Transverse colon (tissue), 4 donors: Measurements from ENCODE around the gene SMG6. TPM values are rescaled to one million over a fixed set of nuclear protein-coding genes. Genes with fewer than 3 reads are reported as not detected.

Source experiments
- DNase-seq: peaks from one replicate; pipeline ENCODE4 v3.0.0-alpha.2; 2019
- H3K27ac ChIP-seq, 4 donors: fragments of 200-600 bp; sonication (generic); 2 replicates each; pipeline ENCODE4 v1.5.1; 2016 to 2018; ENCODE audit warnings: inconsistent platforms in 4 of 4
- H3K27me3 ChIP-seq: fragments of 200-600 bp; sonication (generic); 2 replicates; pipeline ENCODE4 v1.5.1; 2017; ENCODE audit warnings: inconsistent platforms
- H3K36me3 ChIP-seq, 4 donors: fragments of 200-600 bp; sonication (generic); 2 replicates each; pipeline ENCODE4 v1.5.1; 2017 to 2019; ENCODE audit warnings: inconsistent platforms in 4 of 4
- H3K4me1 ChIP-seq, 4 donors: fragments of 200-600 bp; sonication (generic); 2 replicates each; pipeline ENCODE4 v1.5.1; 2017 to 2020; ENCODE audit warnings: inconsistent platforms in 4 of 4
- H3K4me3 ChIP-seq, 4 donors: fragments of 200-600 bp; sonication (generic); 1 replicate in 1 of 4; 2 replicates in 3 of 4; pipeline versions ENCODE4 v1.5.1 to v1.6.1; 2017 to 2019; ENCODE audit warnings: inconsistent platforms in 4 of 4
- H3K9me3 ChIP-seq, 2 donors: fragments of 200-600 bp; sonication (generic); 2 replicates each; pipeline ENCODE4 v1.5.1; 2017 to 2019; ENCODE audit warnings: inconsistent platforms in 2 of 2
- CTCF ChIP-seq, 5 experiments: fragments of 200-600 bp in 3 of 5; fragments of 450-650 bp in 2 of 5; sonication (generic) in 3 of 5; IDR thresholded peaks; 1 replicate in 2 of 5; 2 replicates in 3 of 5; pipeline ENCODE4 v1.5.1; 2016 to 2017; ENCODE audit warnings: antibody characterized with exemption in 5 of 5, inconsistent platforms in 3 of 5, mild to moderate bottlenecking in 2 of 5, moderate library complexity in 1 of 5
- EP300 ChIP-seq: sonication (generic); formaldehyde crosslinking; IDR thresholded peaks from one replicate; pipeline ENCODE4 v1.6.1; 2017; ENCODE audit warnings: antibody characterized with exemption, low read depth
- POLR2A ChIP-seq: fragments of 450-650 bp; IDR thresholded peaks from one replicate; pipeline ENCODE4 v1.6.1; 2016; ENCODE audit warnings: antibody characterized with exemption, mild to moderate bottlenecking, moderate library complexity
- POLR2AphosphoS5 ChIP-seq, 3 donors: sonication (generic); formaldehyde crosslinking; IDR thresholded peaks; one replicate each; pipeline ENCODE4 v1.6.1; 2016; ENCODE audit warnings: antibody characterized with exemption in 3 of 3
- WGBS, 2 donors: methylation state at CpG; one replicate each; pipeline ENCODE4 v1.1.5; 2018; ENCODE audit warnings: low coverage in 1 of 2; 5-methylcytosine and 5-hydroxymethylcytosine counted together
- in situ Hi-C, 4 donors: fragments of 200-750 bp; cut with MboI; loops; one replicate each; pipeline versions ENCODE4 v1.15.0 to v1.15.1; 2017; ENCODE audit warnings: low sequenced_read_pairs in 3 of 4, low pct_ligation_motif_present in 1 of 4, low pct_unique_long_range_greater_than_20kb in 1 of 4
- intact Hi-C: fragments of 100-400 bp; cut with DNase I; formaldehyde crosslinking; loops from one replicate; pipeline ENCODE4 v1.15.1; 2023; ENCODE audit warnings: low total_unique reads
- total RNA-seq, 4 donors: library from RNA; depleted of rRNA; stranded (reverse); fragments of >200 nt; gene quantifications; one replicate each; pipeline ENCODE4 v1.1.0, GENCODE V29; 2016

Gene SMG6
- total RNA-seq, 4 donors from 2014 or later = 28.6 to 112 (median 39.1) TPM

GRCh38 chr17:2076087-2076984, 227.2 kb downstream of the SMG6 start:
- H3K4me1 ChIP-seq = peaks cover 0 to 31% (median 11%) of the 10 kb centered on the region in 4 donors
- no peak overlapping the region for H3K4me3 ChIP-seq
- H3K36me3 ChIP-seq = peaks cover 0 to 8% (median 2%) of the 10 kb centered on the region in 4 donors
- no peaks in the 10 kb centered on the region for H3K27me3 ChIP-seq
- no peak for DNase-seq
- in situ Hi-C loops = no loop called here
- 57 to 64% methylated on average over 3 to 17 of the region's 17 CpGs for WGBS, 2 donors
- H3K9me3 ChIP-seq = no peaks in the 10 kb centered on the region
- TF ChIP-seq POLR2AphosphoS5 (IDR thresholded peaks at IDR 0.05) (no peak), EP300 (no peak), CTCF (IDR thresholded peaks at IDR 0.05) (no peak), POLR2A (no peak)
- H3K27ac ChIP-seq = peak overlapping the region; percentile 45 to 78 (median 68)
- intact Hi-C loops = no loop called here

GRCh38 chr17:2075336-2076086, 228.1 kb downstream of the SMG6 start:
- DNase-seq = no peak
- WGBS, 2 donors = 83% methylated on average over 3 to 13 of the region's 13 CpGs
- peaks cover 0 to 4% (median 0%) of the 10 kb centered on the region in 4 donors for H3K36me3 ChIP-seq
- H3K27me3 ChIP-seq = no peaks in the 10 kb centered on the region
- no peak overlapping the region for H3K4me3 ChIP-seq
- H3K9me3 ChIP-seq = no peaks in the 10 kb centered on the region
- H3K27ac ChIP-seq = peak overlapping the region; percentile 45 to 78 (median 68)
- in situ Hi-C loops (no loop called here), intact Hi-C loops (no loop called here)
- no peak for TF ChIP-seq POLR2A
- no peak for TF ChIP-seq CTCF (IDR thresholded peaks at IDR 0.05)
- TF ChIP-seq POLR2AphosphoS5 (IDR thresholded peaks at IDR 0.05) = no peak
- no peak for TF ChIP-seq EP300
- peaks cover 0 to 38% (median 17%) of the 10 kb centered on the region in 4 donors for H3K4me1 ChIP-seq

- intact Hi-C loops (no loop called here), in situ Hi-C loops (loop anchor here in 1 of 4 donors (25.0 kb wide), 1 partner anchor 87 kb away; no protein-coding TSS in a partner anchor)
Measured at GRCh38 chr17:2074919-2075318, 228.7 kb downstream of the SMG6 start.

More at GRCh38 chr17:2074919-2075318, 228.7 kb downstream of the SMG6 start:
- Histone ChIP-seq H3K27ac (peak overlapping the region; percentile 45 to 78 (median 68)), H3K4me3 (no peak overlapping the region), H3K4me1 (peaks cover 0 to 38% (median 20%) of the 10 kb centered on the region in 4 donors), H3K9me3 (no peaks in the 10 kb centered on the region), H3K36me3 (peaks cover 0 to 4% (median 0%) of the 10 kb centered on the region in 4 donors), H3K27me3 (no peaks in the 10 kb centered on the region)
- WGBS, 2 donors = 84 to 100% methylated on average over 1 to 6 of the region's 10 CpGs
- no peak for DNase-seq
- TF ChIP-seq CTCF (IDR thresholded peaks at IDR 0.05) (no peak), POLR2AphosphoS5 (IDR thresholded peaks at IDR 0.05) (no peak), POLR2A (no peak), EP300 (no peak)
